Neural cell (in vitro differentiated cells): Measurements from ENCODE around the gene CHRDL2. TPM values are rescaled to one million over a fixed set of nuclear protein-coding genes. Genes with fewer than 3 reads are reported as not detected.

Source experiments
- H2AFZ ChIP-seq: fragments of 200-600, 300-800 bp; sonication (generic), shearing (Covaris generic); 2 replicates; pipeline ENCODE4 v1.6.0; 2014; ENCODE audit warnings: low read depth, mild to moderate bottlenecking, antibody characterized with exemption, low read length, moderate library complexity
- H3F3A ChIP-seq: fragments of 200-600 bp; shearing (Covaris generic); 2 replicates; pipeline ENCODE4 v1.6.1; 2016; ENCODE audit warnings: mild to moderate bottlenecking, moderate library complexity, mixed read lengths, antibody characterized with exemption, low read length; ENCODE audit not compliant: insufficient read depth, poor library complexity, severe bottlenecking
- H3K27ac ChIP-seq: fragments of 200-600, 300-800 bp; sonication (generic), shearing (Covaris generic); 2 replicates; pipeline ENCODE4 v1.5.1; 2014; ENCODE audit warnings: mild to moderate bottlenecking, low read length, moderate library complexity
- H3K27me3 ChIP-seq: fragments of 300-800, 200-600 bp; sonication (generic), shearing (Covaris generic); 2 replicates; pipeline ENCODE4 v1.6.0; 2014; ENCODE audit warnings: mild to moderate bottlenecking, low read depth, low read length, moderate library complexity; ENCODE audit not compliant: insufficient read depth
- H3K36me3 ChIP-seq: fragments of 300-800, 200-600 bp; sonication (generic), shearing (Covaris generic); 2 replicates; pipeline ENCODE4 v1.5.1; 2014; ENCODE audit warnings: mild to moderate bottlenecking, antibody characterized with exemption, low read length, moderate library complexity; ENCODE audit not compliant: insufficient read depth
- H3K4me2 ChIP-seq: fragments of 300-800, 200-600 bp; sonication (generic), shearing (Covaris generic); 2 replicates; pipeline ENCODE4 v1.6.0; 2014; ENCODE audit warnings: mild to moderate bottlenecking, low read length
- H3K4me3 ChIP-seq: fragments of 300-800, 200-600 bp; sonication (generic), shearing (Covaris generic); 2 replicates; pipeline ENCODE4 v1.5.1; 2014; ENCODE audit warnings: mild to moderate bottlenecking, low read length, moderate library complexity
- H3K79me2 ChIP-seq: fragments of 200-600 bp; shearing (Covaris generic); replicated peaks from 2 replicates; pipeline ENCODE4 v1.6.0; 2014; ENCODE audit warnings: mild to moderate bottlenecking, low read length, moderate library complexity; ENCODE audit not compliant: insufficient read depth
- H3K9ac ChIP-seq: fragments of 300-800, 200-600 bp; sonication (generic), shearing (Covaris generic); 2 replicates; pipeline ENCODE4 v1.6.1; 2016; ENCODE audit warnings: mild to moderate bottlenecking, low read length, mixed read lengths
- H3K9me2 ChIP-seq: fragments of 200-600 bp; shearing (Covaris generic); 2 replicates; pipeline ENCODE4 v1.6.1; 2016; ENCODE audit warnings: mild to moderate bottlenecking, low read length, mixed read lengths; ENCODE audit not compliant: insufficient read depth
- H3K9me3 ChIP-seq: fragments of 200-600, 300-800 bp; sonication (generic), shearing (Covaris generic); 2 replicates; pipeline ENCODE4 v1.6.1; 2016; ENCODE audit warnings: mild to moderate bottlenecking, mixed run types, low read length, moderate library complexity, mixed read lengths
- H4K20me1 ChIP-seq: fragments of 200-600 bp; shearing (Covaris generic); 2 replicates; pipeline ENCODE4 v1.6.1; 2016; ENCODE audit warnings: mild to moderate bottlenecking, mixed run types; ENCODE audit not compliant: insufficient read depth
- CTCF ChIP-seq: fragments of 450-650 bp; IDR thresholded peaks from 2 replicates; pipeline ENCODE4 v1.5.1; 2014; ENCODE audit warnings: antibody characterized with exemption, mild to moderate bottlenecking, moderate library complexity; ENCODE audit not compliant: poor library complexity, severe bottlenecking
- EP300 ChIP-seq: fragments of 450-650 bp; conservative IDR thresholded peaks from 2 replicates; pipeline ENCODE4 v1.6.1; 2014; ENCODE audit warnings: antibody characterized with exemption, mild to moderate bottlenecking, moderate library complexity; ENCODE audit not compliant: poor library complexity, severe bottlenecking
- EZH2 ChIP-seq: fragments of 200-600, 300-800 bp; shearing (Covaris generic), sonication (generic); IDR thresholded peaks from 2 replicates; pipeline ENCODE4 v1.6.1; 2014; ENCODE audit warnings: antibody characterized with exemption, low read length, borderline replicate concordance, mild to moderate bottlenecking; ENCODE audit not compliant: insufficient read depth, poor library complexity, severe bottlenecking
- MXI1 ChIP-seq: fragments of 450-650 bp; conservative IDR thresholded peaks from 2 replicates; pipeline ENCODE4 v1.6.1; 2014; ENCODE audit warnings: antibody characterized with exemption, mild to moderate bottlenecking; ENCODE audit not compliant: poor library complexity, severe bottlenecking
- POLR2AphosphoS5 ChIP-seq: IDR thresholded peaks from 2 replicates; pipeline ENCODE4 v1.6.1; 2012
- RAD21 ChIP-seq: fragments of 450-650 bp; conservative IDR thresholded peaks from 2 replicates; pipeline ENCODE4 v1.6.1; 2014; ENCODE audit warnings: antibody characterized with exemption, mild to moderate bottlenecking, moderate library complexity
- REST ChIP-seq: IDR thresholded peaks from 2 replicates; pipeline ENCODE4 v1.6.1; 2012; ENCODE audit warnings: borderline replicate concordance
- SMC3 ChIP-seq: fragments of 450-650 bp; conservative IDR thresholded peaks from 2 replicates; pipeline ENCODE4 v1.6.1; 2014; ENCODE audit warnings: antibody characterized with exemption, mild to moderate bottlenecking, moderate library complexity; ENCODE audit not compliant: poor library complexity
- TAF1 ChIP-seq: IDR thresholded peaks from 2 replicates; pipeline ENCODE4 v1.6.1; 2012; ENCODE audit warnings: low read depth
- polyA plus RNA-seq: library from polyadenylated mRNA; depleted of rRNA; stranded (reverse); fragments of >200 nt; gene quantifications from 2 replicates; pipeline ENCODE4 v1.2.3, GENCODE V29; 2014

Gene CHRDL2
- polyA plus RNA-seq, 1 donor from 2014 or later = not detected

GRCh38 chr11:74775762-74776161 is 44.5 kb upstream of the CHRDL2 start:
- Histone ChIP-seq H3K9me3 (no peaks in the 10 kb centered on the region), H3F3A (no peaks in the 10 kb centered on the region), H3K9ac (no peak overlapping the region), H3K36me3 (no peaks in the 10 kb centered on the region), H3K79me2 (peaks cover 31% of the 10 kb centered on the region), H3K27me3 (no peaks in the 10 kb centered on the region), H3K9me2 (no peaks in the 10 kb centered on the region), H2AFZ (no peak overlapping the region), H4K20me1 (no peaks in the 10 kb centered on the region), H3K4me3 (no peak overlapping the region), H3K4me2 (no peak overlapping the region), H3K27ac (no peak overlapping the region)
- TF ChIP-seq RAD21 = no peak
- no peak for TF ChIP-seq EP300
- no peak for TF ChIP-seq POLR2AphosphoS5
- TF ChIP-seq MXI1 = no peak
- TF ChIP-seq REST = no peak
- no peak for TF ChIP-seq TAF1
- TF ChIP-seq EZH2 = no peak
- no peak for TF ChIP-seq SMC3
- no peak for TF ChIP-seq CTCF

- Histone ChIP-seq H3K9me3 (no peaks in the 10 kb centered on the region), H3K4me2 (no peak overlapping the region), H3K4me3 (no peak overlapping the region), H3K27me3 (no peaks in the 10 kb centered on the region), H2AFZ (no peak overlapping the region), H4K20me1 (no peaks in the 10 kb centered on the region), H3F3A (no peaks in the 10 kb centered on the region), H3K36me3 (no peaks in the 10 kb centered on the region), H3K27ac (no peak overlapping the region), H3K79me2 (peaks cover 25% of the 10 kb centered on the region), H3K9me2 (no peaks in the 10 kb centered on the region), H3K9ac (no peak overlapping the region)
- TF ChIP-seq MXI1 (no peak), CTCF (no peak), REST (no peak), TAF1 (no peak), EZH2 (no peak), RAD21 (no peak), POLR2AphosphoS5 (no peak), EP300 (no peak), SMC3 (no peak)
Measured at GRCh38 chr11:74773476-74773875, 42.2 kb upstream of the CHRDL2 start.
